ENCODE results near the gene CEP162. TPM values are rescaled to one million over a fixed set of nuclear protein-coding genes. Genes with fewer than 3 reads are reported as not detected.

CEP162 gene
- total RNA-seq = 1 to 10 TPM; 6.8 to 7.1 TPM

GRCh38 chr6:84227434-84228197, at the start of gene CEP162:
Gene CEP162, minus strand, starts transcription at chr6:84227643. Its CDS starts 1,250 bp downstream, at chr6:84226393.
- intact Hi-C loops (cut with DNase I) = loop anchor here (10.0 kb wide), 1 partner anchor 613 kb away; no protein-coding TSS in a partner anchor
- Histone ChIP-seq H3K4me3 (peak within 1 kb of the TSS; percentile 56), H3K9me3 (no peaks in the 10 kb centered on the region), H3K9ac (ENCODE audit: low read depth in 2 of 2, low read length in 2 of 2) (peak within 1 kb of the TSS; percentile 46 to 58), H3K27me3 (no peaks in the 10 kb centered on the region), H3K27ac (peak within 1 kb of the TSS; percentile 64), H3K36me3 (no peaks in the 10 kb centered on the region), H3K4me1 (no peaks in the 10 kb centered on the region)
- TF ChIP-seq CTCF (IDR thresholded peaks at IDR 0.05) = peak; percentile 64
- DNase-seq = peak; percentile 96

GRCh38 chr6:84274856-84275255, 47.4 kb upstream of the CEP162 start:
- Histone ChIP-seq H3K36me3 (no peaks in the 10 kb centered on the region), H3K9me3 (no peaks in the 10 kb centered on the region), H3K27me3 (no peaks in the 10 kb centered on the region), H3K27ac (no peak overlapping the region), H3K4me1 (no peaks in the 10 kb centered on the region), H3K4me3 (no peak overlapping the region), H3K9ac (ENCODE audit: low read depth in 2 of 2, low read length in 2 of 2) (no peak overlapping the region)
- DNase-seq = no peak
- TF ChIP-seq CTCF (IDR thresholded peaks at IDR 0.05) = no peak
- intact Hi-C loops (cut with DNase I) = no loop called here

GRCh38 chr6:84273048-84273809, 45.8 kb upstream of the CEP162 start:
- no peak for DNase-seq
- Histone ChIP-seq H3K27me3 (no peaks in the 10 kb centered on the region), H3K4me1 (no peaks in the 10 kb centered on the region), H3K9ac (ENCODE audit: low read depth in 2 of 2, low read length in 2 of 2) (no peak overlapping the region), H3K36me3 (no peaks in the 10 kb centered on the region), H3K27ac (no peak overlapping the region), H3K9me3 (no peaks in the 10 kb centered on the region), H3K4me3 (no peak overlapping the region)
- intact Hi-C loops (cut with DNase I) = no loop called here
- TF ChIP-seq CTCF (IDR thresholded peaks at IDR 0.05) = no peak

- TF ChIP-seq CTCF (IDR thresholded peaks at IDR 0.05) = no peak
- Histone ChIP-seq H3K4me1 (no peaks in the 10 kb centered on the region), H3K9me3 (no peaks in the 10 kb centered on the region), H3K27me3 (no peaks in the 10 kb centered on the region), H3K27ac (no peak overlapping the region), H3K36me3 (no peaks in the 10 kb centered on the region), H3K9ac (ENCODE audit: low read depth in 2 of 2, low read length in 2 of 2) (no peak overlapping the region), H3K4me3 (no peak overlapping the region)
- intact Hi-C loops (cut with DNase I) = no loop called here
- no peak for DNase-seq
Observed at GRCh38 chr6:84272298-84272697, 44.9 kb upstream of the CEP162 start.

- no peak for DNase-seq
- no peaks in the 10 kb centered on the region for H3K9me3 ChIP-seq
- no peak overlapping the region for H3K9ac ChIP-seq (ENCODE audit: low read depth in 2 of 2, low read length in 2 of 2)
- intact Hi-C loops (cut with DNase I) = no loop called here
- no peaks in the 10 kb centered on the region for H3K27me3 ChIP-seq
- no peak for TF ChIP-seq CTCF (IDR thresholded peaks at IDR 0.05)
- no peaks in the 10 kb centered on the region for H3K4me1 ChIP-seq
- no peaks in the 10 kb centered on the region for H3K36me3 ChIP-seq
- no peak overlapping the region for H3K27ac ChIP-seq
- H3K4me3 ChIP-seq = no peak overlapping the region
Observed at GRCh38 chr6:84271061-84271716, 43.7 kb upstream of the CEP162 start.
